ENCODE measurements around the gene BHLHA9.

DNA sequence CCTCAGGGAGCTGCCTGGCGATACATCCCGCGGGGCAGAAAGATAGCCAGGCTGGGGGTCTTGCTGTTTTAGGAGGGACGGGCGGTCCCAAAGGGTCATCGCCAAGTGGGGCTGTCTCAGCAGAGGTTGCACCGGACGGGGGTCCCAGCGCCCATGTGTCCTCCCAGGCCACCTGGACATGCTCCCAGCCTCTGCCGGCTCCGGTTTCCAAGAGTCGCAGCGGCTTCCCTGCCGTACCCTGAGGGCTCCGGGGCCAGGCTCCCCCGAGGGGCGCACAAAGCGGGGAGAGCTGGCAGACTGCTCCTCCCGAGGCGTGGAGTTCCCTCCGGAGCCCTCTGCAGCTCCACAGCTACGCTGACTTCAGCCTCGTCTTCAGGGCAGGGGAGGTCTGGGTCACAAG is 10.4 kb downstream of the BHLHA9 start:
- TF ChIP-seq, protein P1, sequence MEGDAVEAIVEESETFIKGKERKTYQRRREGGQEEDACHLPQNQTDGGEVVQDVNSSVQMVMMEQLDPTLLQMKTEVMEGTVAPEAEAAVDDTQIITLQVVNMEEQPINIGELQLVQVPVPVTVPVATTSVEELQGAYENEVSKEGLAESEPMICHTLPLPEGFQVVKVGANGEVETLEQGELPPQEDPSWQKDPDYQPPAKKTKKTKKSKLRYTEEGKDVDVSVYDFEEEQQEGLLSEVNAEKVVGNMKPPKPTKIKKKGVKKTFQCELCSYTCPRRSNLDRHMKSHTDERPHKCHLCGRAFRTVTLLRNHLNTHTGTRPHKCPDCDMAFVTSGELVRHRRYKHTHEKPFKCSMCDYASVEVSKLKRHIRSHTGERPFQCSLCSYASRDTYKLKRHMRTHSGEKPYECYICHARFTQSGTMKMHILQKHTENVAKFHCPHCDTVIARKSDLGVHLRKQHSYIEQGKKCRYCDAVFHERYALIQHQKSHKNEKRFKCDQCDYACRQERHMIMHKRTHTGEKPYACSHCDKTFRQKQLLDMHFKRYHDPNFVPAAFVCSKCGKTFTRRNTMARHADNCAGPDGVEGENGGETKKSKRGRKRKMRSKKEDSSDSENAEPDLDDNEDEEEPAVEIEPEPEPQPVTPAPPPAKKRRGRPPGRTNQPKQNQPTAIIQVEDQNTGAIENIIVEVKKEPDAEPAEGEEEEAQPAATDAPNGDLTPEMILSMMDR (IDR thresholded peaks at IDR 0.05) = no peak
- TF ChIP-seq POLR2A (IDR thresholded peaks at IDR 0.05) = no peak
